ENCODE measurements around the gene CFAP74.

- TF ChIP-seq FOXM1 (IDR thresholded peaks at IDR 0.05; ENCODE audit: borderline replicate concordance, low read depth) (no peak), EP300 (IDR thresholded peaks at IDR 0.05; ENCODE audit: borderline replicate concordance) (no peak), ZBTB7A (IDR thresholded peaks at IDR 0.05; ENCODE audit: low read depth) (no peak), YY1 (IDR thresholded peaks at IDR 0.05; ENCODE audit: low read depth) (no peak), RAD21 (IDR thresholded peaks at IDR 0.05; ENCODE audit: low read depth) (no peak), REST (IDR thresholded peaks at IDR 0.05; ENCODE audit: low read depth) (no peak), CREB1 (IDR thresholded peaks at IDR 0.05; ENCODE audit: low read depth) (no peak), CEBPB (IDR thresholded peaks at IDR 0.05) (no peak), TCF12 (IDR thresholded peaks at IDR 0.05; ENCODE audit: low read depth) (no peak), TEAD4 (IDR thresholded peaks at IDR 0.05) (no peak)
- TF ChIP-seq, protein P1, sequence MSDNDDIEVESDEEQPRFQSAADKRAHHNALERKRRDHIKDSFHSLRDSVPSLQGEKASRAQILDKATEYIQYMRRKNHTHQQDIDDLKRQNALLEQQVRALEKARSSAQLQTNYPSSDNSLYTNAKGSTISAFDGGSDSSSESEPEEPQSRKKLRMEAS (IDR thresholded peaks at IDR 0.05), result no peak
Observed at GRCh38 chr1:1958071-1958541, 45.5 kb downstream of the CFAP74 start.
